T-helper 2 cell (primary cell): ENCODE data around the gene TIGIT.
A peak's percentile ranks its signal among the peaks of the same experiment; 100 is the strongest.

Experiments used
- DNase-seq, 5 experiments: peaks; one replicate each; pipeline versions ENCODE4 v3.0.0 to v3.0.0-alpha.2; 2012 to 2022

TIGIT gene

GRCh38 chr3:114355653-114356052, 61.8 kb downstream of the TIGIT start:
- no peak for DNase-seq

DNA sequence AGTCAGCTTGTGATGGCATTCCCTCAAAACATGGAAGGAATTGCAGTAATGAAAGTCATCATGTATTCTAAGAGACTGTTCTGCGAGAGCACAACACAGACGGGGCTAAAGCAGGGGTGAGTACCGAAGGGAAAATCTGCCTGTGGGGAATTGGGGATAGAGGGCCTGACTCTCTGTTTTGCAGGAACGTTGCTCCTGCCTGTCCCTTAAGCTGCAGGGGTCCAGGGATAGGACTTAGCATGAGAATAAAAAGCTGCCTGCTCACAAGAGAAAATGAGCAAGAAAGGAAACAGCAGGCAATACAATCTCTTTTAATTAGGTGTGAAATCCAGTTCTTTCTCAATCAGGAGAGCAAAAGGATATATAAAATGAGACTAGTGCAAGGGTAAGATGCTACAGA, 62.2 kb downstream of the TIGIT start:
- no peak for DNase-seq

DNA sequence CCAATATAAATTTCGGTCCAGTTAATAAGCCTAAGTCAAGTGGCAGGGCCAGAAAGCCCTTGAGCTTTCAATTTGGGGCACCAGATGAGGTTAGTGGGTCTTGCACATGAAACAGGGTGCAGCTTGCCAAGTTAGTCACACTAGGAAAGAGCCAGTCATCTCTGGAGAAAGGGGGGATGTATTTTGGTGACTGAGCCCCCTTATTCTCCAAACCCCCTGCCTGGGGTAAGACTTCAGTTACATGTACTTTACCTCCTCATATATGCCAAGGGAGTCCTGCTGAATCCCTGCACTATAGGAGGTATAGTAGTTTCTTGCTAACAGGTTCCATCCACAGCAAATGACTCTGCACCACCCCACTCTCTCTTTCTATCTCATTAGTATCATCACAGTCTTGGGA, 62.7 kb downstream of the TIGIT start:
- peak in 1 of 5 experiments; percentile 36 for DNase-seq
